Effector memory CD4-positive, alpha-beta T cell (primary cell): ENCODE measurements around the gene MINPP1.
"Not testable (repeated sequence)": the region's sequence is repeated elsewhere in the genome, so short reads cannot be mapped to it uniquely, and the experiment has no call there.

Experiments used
- DNase-seq, 3 donors: peaks; one replicate each; pipeline ENCODE4 v3.0.0-alpha.2; 2020
- H3K27ac ChIP-seq: 2 replicates; pipeline ENCODE4 v1.7.0; 2013; ENCODE audit warnings: mild to moderate bottlenecking, low read length, moderate library complexity; ENCODE audit not compliant: insufficient read depth, poor library complexity, severe bottlenecking
- H3K27me3 ChIP-seq: replicated peaks from 2 replicates; pipeline ENCODE4 v1.7.0; 2013; ENCODE audit warnings: mild to moderate bottlenecking, low read length; ENCODE audit not compliant: insufficient read depth, control insufficient read depth, poor library complexity, severe bottlenecking
- H3K36me3 ChIP-seq: 2 replicates; pipeline ENCODE4 v1.7.0; 2013; ENCODE audit warnings: mild to moderate bottlenecking, low read length, moderate library complexity; ENCODE audit not compliant: control insufficient read depth, insufficient read depth
- H3K4me1 ChIP-seq: 2 replicates; pipeline ENCODE4 v1.7.0; 2013; ENCODE audit warnings: low read length, mild to moderate bottlenecking; ENCODE audit not compliant: control insufficient read depth, insufficient read depth, poor library complexity, severe bottlenecking
- H3K4me3 ChIP-seq: 2 replicates; pipeline ENCODE4 v1.7.0; 2013; ENCODE audit warnings: low read length, low read depth, mild to moderate bottlenecking; ENCODE audit not compliant: insufficient read depth, poor library complexity, severe bottlenecking
- H3K9me3 ChIP-seq: 2 replicates; pipeline ENCODE4 v1.7.0; 2013; ENCODE audit warnings: mild to moderate bottlenecking, low read length, moderate library complexity; ENCODE audit not compliant: control insufficient read depth

Gene MINPP1

DNA sequence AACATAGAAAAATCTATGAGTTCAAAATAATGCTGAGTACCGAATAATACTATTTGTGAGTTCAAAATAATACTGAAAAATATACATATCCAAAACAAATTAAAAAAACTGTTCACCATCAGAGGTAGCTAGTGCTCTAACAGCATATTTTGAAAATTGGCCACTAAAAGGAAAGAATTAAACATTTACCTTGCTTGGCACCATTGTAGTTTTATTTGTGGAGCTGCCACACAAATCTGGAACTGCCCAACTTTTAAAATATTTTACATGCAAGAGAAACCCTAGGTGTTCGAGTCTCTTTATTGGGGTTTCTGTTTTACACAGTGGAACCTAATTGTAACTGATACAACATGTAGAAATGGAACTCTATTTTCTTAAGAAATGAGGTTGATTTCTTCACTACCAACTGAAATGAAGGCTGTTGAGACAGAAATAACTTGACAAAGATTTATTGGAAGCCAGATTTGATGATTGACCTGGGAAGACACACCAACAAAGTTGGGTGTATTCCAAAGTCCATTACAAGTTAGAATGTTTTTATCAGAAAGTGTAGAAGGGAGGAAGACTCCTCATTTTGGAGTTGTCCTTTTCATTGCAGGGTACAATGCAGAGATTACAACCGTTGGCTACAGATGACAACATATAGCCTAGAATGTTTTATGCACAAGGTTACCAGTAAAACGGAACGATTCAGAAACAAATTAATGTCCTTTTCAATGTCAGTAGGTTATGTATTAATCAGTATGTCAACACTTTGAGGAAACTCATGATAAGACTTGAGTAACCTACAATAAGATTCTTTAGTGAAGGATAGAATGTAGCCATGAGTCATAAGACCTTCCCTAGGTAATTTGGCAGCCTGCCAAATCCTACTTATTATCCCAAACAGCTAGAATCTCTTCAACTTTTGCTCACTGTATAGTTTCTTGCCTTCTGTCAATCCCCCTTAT lies 81.1 kb downstream of the MINPP1 start:
- H3K4me1 ChIP-seq = no peaks in the 10 kb centered on the region
- H3K27ac ChIP-seq = no peak overlapping the region
- no peaks in the 10 kb centered on the region for H3K9me3 ChIP-seq
- H3K36me3 ChIP-seq = no peaks in the 10 kb centered on the region
- no peak for DNase-seq
- no peaks in the 10 kb centered on the region for H3K27me3 ChIP-seq
- H3K4me3 ChIP-seq = no peak overlapping the region

DNA sequence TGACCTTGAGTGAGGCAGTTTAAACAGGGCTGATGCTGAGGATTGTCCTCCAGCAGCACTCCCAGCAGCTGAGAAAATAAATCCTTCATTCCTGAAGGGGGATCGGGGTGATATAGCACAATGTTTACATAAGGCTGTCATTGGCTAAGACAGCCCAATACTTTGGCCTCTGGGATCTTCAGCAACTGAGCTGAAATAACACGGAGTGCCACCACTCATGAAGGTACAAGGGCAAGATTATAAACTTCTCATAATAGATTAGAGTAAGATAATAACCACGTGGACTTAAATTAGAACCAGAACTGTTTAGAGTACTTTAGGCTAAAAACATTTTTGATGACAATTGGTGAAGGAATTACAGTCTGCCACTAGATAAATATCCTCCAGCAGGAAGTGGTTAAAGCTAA lies 85.0 kb downstream of the MINPP1 start:
- Histone ChIP-seq H3K27me3 (no peaks in the 10 kb centered on the region), H3K4me3 (no peak overlapping the region), H3K36me3 (no peaks in the 10 kb centered on the region), H3K9me3 (no peaks in the 10 kb centered on the region), H3K27ac (no peak overlapping the region), H3K4me1 (no peaks in the 10 kb centered on the region)
- DNase-seq = no peak

GRCh38 chr10:87590705-87591588 lies 86.3 kb downstream of the MINPP1 start:
- no peak for DNase-seq
- Histone ChIP-seq H3K36me3 (no peaks in the 10 kb centered on the region), H3K9me3 (no peaks in the 10 kb centered on the region), H3K4me3 (no peak overlapping the region), H3K27ac (no peak overlapping the region), H3K27me3 (no peaks in the 10 kb centered on the region), H3K4me1 (no peaks in the 10 kb centered on the region)

DNA sequence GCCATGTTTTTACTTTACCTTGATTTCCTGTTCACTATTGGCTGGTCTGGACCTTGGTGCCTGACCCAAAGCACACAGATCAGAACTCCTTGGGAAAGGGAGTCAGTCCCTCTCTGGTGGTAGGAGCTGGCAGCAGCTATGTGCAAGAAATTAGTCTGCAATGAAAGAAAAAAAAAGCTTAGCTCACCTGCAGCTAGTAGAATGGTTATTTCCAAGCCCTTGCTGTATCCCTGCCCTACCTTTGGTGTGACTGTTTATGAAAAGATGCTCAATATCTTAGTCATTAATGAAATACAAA lies 86.8 kb downstream of the MINPP1 start:
- Histone ChIP-seq H3K9me3 (no peaks in the 10 kb centered on the region), H3K4me3 (no peak overlapping the region), H3K27ac (no peak overlapping the region), H3K36me3 (no peaks in the 10 kb centered on the region), H3K4me1 (no peaks in the 10 kb centered on the region), H3K27me3 (no peaks in the 10 kb centered on the region)
- DNase-seq = no peak

DNA sequence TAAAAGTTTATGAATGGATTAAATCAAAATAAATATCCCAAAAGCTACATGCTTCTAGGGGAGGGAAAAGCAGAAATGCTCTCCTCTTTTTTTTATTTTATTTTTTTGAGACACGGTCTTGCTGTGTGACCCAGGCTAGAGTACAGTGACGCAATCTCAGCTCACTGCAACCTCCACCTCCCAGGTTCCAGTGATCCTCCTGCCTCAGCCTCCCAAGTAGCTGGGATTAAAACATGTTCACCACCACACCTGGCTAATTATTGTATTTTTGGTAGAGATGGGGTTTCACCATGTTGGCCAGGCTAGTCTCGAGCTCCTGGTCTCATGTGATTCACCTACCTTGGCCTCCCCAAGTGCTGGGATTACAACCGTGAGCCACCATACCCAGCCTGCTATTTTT lies 88.2 kb downstream of the MINPP1 start:
- H3K9me3 ChIP-seq, H3K4me1 ChIP-seq, H3K27ac ChIP-seq, H3K27me3 ChIP-seq, H3K36me3 ChIP-seq, H3K4me3 ChIP-seq, DNase-seq: not testable (repeated sequence)

DNA sequence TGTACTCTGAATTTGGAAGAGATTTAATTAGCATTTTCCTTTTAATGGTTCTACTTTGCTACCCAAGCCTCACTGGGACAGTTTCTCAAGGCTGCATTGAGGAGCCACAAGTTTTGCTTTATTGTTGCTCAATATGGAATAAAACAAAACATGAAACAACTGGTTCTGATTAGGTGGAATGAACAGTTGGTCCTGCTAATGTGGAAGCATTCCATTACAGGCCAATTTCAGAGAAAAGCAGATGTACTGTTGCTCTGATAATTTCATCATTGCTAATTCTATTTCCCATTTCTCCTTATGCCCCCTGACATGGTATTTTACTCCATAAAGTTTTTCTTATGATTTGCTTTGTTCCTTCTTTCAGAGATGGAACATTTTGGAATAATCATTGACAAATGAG lies 89.0 kb downstream of the MINPP1 start:
- Histone ChIP-seq H3K9me3 (no peaks in the 10 kb centered on the region), H3K4me1 (no peaks in the 10 kb centered on the region), H3K36me3 (no peaks in the 10 kb centered on the region), H3K4me3 (no peak overlapping the region), H3K27me3 (no peaks in the 10 kb centered on the region), H3K27ac (no peak overlapping the region)
- DNase-seq = no peak

GRCh38 chr10:87594181-87594580 lies 89.5 kb downstream of the MINPP1 start:
- H3K9me3 ChIP-seq = no peaks in the 10 kb centered on the region

DNA sequence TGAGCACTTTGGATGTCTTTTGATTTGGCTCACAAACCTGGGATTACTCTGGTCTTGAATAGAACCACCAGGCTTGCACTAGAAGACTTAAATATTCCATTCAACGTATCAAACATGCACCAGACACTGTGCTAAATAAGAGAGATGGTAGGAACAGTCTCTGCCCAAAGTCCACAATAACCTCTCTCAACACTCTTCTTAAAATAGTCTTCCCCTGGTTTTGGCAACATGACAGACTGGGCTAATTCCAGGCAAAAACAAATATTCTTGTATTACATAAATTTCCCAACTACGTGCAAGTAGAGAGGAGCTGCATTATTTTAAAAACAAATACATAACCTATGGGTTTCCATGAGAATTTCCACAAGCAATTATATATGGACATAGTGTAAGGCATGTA lies 90.2 kb downstream of the MINPP1 start:
- Histone ChIP-seq H3K4me1 (no peaks in the 10 kb centered on the region), H3K27me3 (no peaks in the 10 kb centered on the region), H3K4me3 (no peak overlapping the region), H3K36me3 (no peaks in the 10 kb centered on the region), H3K9me3 (no peaks in the 10 kb centered on the region), H3K27ac (no peak overlapping the region)
- DNase-seq = no peak

More at GRCh38 chr10:87594181-87594580, 89.5 kb downstream of the MINPP1 start:
- no peak overlapping the region for H3K27ac ChIP-seq
- no peak overlapping the region for H3K4me3 ChIP-seq
- no peak for DNase-seq
- no peaks in the 10 kb centered on the region for H3K36me3 ChIP-seq
- H3K4me1 ChIP-seq = no peaks in the 10 kb centered on the region
- no peaks in the 10 kb centered on the region for H3K27me3 ChIP-seq

DNA sequence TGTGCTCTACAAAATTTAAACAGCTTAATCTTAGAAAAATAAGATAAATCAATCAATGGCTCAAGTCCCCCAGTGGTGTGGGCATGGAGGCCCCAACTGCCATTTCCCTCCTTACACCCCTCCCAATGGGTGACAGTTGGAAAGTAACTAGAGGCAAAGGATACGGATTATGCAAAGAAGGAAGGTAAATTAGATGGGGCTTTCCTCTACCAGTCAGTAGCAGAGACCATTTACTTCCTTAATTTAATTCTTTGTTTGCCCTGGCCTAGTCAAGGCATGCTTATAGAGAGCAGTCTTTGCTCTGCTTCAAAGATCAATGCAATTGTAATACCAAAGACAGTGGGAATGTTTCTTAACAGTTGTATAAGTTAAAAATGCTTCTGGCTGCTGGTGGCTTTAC lies 91.7 kb downstream of the MINPP1 start:
- Histone ChIP-seq H3K36me3 (no peaks in the 10 kb centered on the region), H3K4me1 (no peaks in the 10 kb centered on the region), H3K4me3 (no peak overlapping the region), H3K9me3 (no peaks in the 10 kb centered on the region), H3K27me3 (no peaks in the 10 kb centered on the region), H3K27ac (no peak overlapping the region)
- DNase-seq = no peak

DNA sequence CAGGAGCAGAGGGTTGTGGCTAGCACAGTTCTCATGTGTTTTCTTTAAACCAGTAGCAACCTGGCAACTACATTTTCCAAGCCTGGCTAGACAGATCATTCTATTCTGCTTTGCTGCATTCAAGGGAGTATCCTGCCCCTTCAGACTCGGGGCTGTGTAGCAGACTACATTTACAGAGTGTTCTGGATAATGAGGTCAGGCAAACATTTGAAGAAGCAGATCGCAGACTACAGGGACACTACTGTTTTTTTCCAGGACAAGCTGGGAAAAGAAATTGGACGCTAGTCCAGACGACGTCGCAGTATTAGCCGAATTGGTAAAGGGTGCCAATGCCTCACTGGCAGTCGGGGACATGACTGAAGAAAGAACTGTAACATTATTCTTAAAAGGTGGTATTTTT lies 94.0 kb downstream of the MINPP1 start:
- H3K4me1 ChIP-seq = no peaks in the 10 kb centered on the region
- H3K4me3 ChIP-seq = no peak overlapping the region
- H3K36me3 ChIP-seq = no peaks in the 10 kb centered on the region
- H3K27me3 ChIP-seq = no peaks in the 10 kb centered on the region
- H3K27ac ChIP-seq = no peak overlapping the region
- no peaks in the 10 kb centered on the region for H3K9me3 ChIP-seq
- no peak for DNase-seq
